GM23338 (cell line): ENCODE measurements around the gene FAM168A. TPM values are rescaled to one million over a fixed set of nuclear protein-coding genes. Genes with fewer than 3 reads are reported as not detected.

ENCODE experiments used
- ATAC-seq: fragments of 200-7000 bp; cut with Tn5 transposase; 3 replicates; pipeline ENCODE4 v1.9.1; 2020
- DNase-seq: peaks from one replicate; pipeline ENCODE4 v3.0.0-alpha.2; 2015; ENCODE audit warnings: low spot score
- H2AFZ ChIP-seq: fragments of 200-600 bp; sonication (generic); 2 replicates; pipeline ENCODE4 v1.8.0; 2016; ENCODE audit warnings: antibody characterized with exemption, mild to moderate bottlenecking, moderate library complexity
- H3F3A ChIP-seq: fragments of 200-600 bp; sonication (generic); replicated peaks from 2 replicates; pipeline ENCODE4 v1.8.0; 2017; ENCODE audit warnings: antibody characterized with exemption, mixed run types, low read depth
- H3K27ac ChIP-seq: fragments of 200-600 bp; sonication (generic); 2 replicates; pipeline ENCODE4 v1.6.1; 2016; ENCODE audit warnings: low read depth
- H3K27me3 ChIP-seq: fragments of 200-600 bp; sonication (generic); 2 replicates; pipeline ENCODE4 v1.8.0; 2016; ENCODE audit warnings: mild to moderate bottlenecking, mixed run types, moderate library complexity; ENCODE audit not compliant: insufficient read depth
- H3K36me3 ChIP-seq: fragments of 200-600 bp; sonication (generic); 2 replicates; pipeline ENCODE4 v1.8.0; 2016; ENCODE audit warnings: mild to moderate bottlenecking; ENCODE audit not compliant: insufficient read depth
- H3K4me1 ChIP-seq: fragments of 200-600 bp; sonication (generic); 2 replicates; pipeline ENCODE4 v1.8.0; 2016; ENCODE audit warnings: mild to moderate bottlenecking, moderate library complexity; ENCODE audit not compliant: insufficient read depth
- H3K4me2 ChIP-seq: fragments of 200-600 bp; sonication (generic); 2 replicates; pipeline ENCODE4 v1.7.1; 2017; ENCODE audit warnings: mixed run types
- H3K4me3 ChIP-seq: fragments of 200-600 bp; sonication (generic); 2 replicates; pipeline ENCODE4 v1.6.1; 2016; ENCODE audit warnings: mixed run types
- H3K79me2 ChIP-seq: fragments of 200-600 bp; sonication (generic); replicated peaks from 2 replicates; pipeline ENCODE4 v1.8.0; 2017; ENCODE audit warnings: mild to moderate bottlenecking; ENCODE audit not compliant: insufficient read depth
- H3K9me2 ChIP-seq: fragments of 200-600 bp; sonication (generic); 2 replicates; pipeline ENCODE4 v1.8.0; 2017; ENCODE audit not compliant: insufficient read depth
- H4K20me1 ChIP-seq: fragments of 200-600 bp; sonication (generic); replicated peaks from 2 replicates; pipeline ENCODE4 v1.8.0; 2017; ENCODE audit warnings: mild to moderate bottlenecking; ENCODE audit not compliant: insufficient read depth
- H3K27ac Mint-ChIP-seq: 2 replicates; pipeline ENCODE4 v1.8.0; 2020; ENCODE audit warnings: inconsistent platforms, mild to moderate bottlenecking, moderate library complexity, mixed read lengths
- H3K27me3 Mint-ChIP-seq: 3 replicates; pipeline ENCODE4 v1.8.0; 2022; ENCODE audit warnings: low read depth, mild to moderate bottlenecking, moderate library complexity, mixed read lengths, inconsistent platforms; ENCODE audit not compliant: insufficient read depth, poor library complexity
- H3K36me3 Mint-ChIP-seq: 3 replicates; pipeline ENCODE4 v1.8.0; 2021; ENCODE audit warnings: low read depth, mild to moderate bottlenecking, inconsistent platforms, moderate library complexity, mixed read lengths
- H3K4me1 Mint-ChIP-seq: 3 replicates; pipeline ENCODE4 v1.8.0; 2020; ENCODE audit warnings: mild to moderate bottlenecking, inconsistent platforms, mixed read lengths
- H3K4me3 Mint-ChIP-seq: 3 replicates; pipeline ENCODE4 v1.8.0; 2021; ENCODE audit warnings: moderate library complexity, mild to moderate bottlenecking, inconsistent platforms, mixed read lengths
- H3K9me3 Mint-ChIP-seq: 3 replicates; pipeline ENCODE4 v1.8.0; 2020; ENCODE audit warnings: moderate library complexity, mild to moderate bottlenecking, inconsistent platforms, mixed read lengths
- ETS1 ChIP-seq: IDR thresholded peaks from 2 replicates; pipeline ENCODE4 v1.6.1; 2016; ENCODE audit warnings: antibody characterized with exemption
- EZH2 ChIP-seq: fragments of 200-600 bp; sonication (generic); IDR thresholded peaks from one replicate; pipeline ENCODE4 v1.8.0; 2017; ENCODE audit warnings: antibody characterized with exemption, mild to moderate bottlenecking, low read depth; ENCODE audit not compliant: unreplicated experiment
- EZH2phosphoT487 ChIP-seq: fragments of 200-600 bp; sonication (generic); IDR thresholded peaks from one replicate; pipeline ENCODE4 v1.8.1; 2018; ENCODE audit warnings: antibody characterized with exemption; ENCODE audit not compliant: unreplicated experiment
- JUNB ChIP-seq: IDR thresholded peaks from one replicate; pipeline ENCODE4 v1.6.1; 2016; ENCODE audit warnings: antibody characterized with exemption; ENCODE audit not compliant: unreplicated experiment
- POLR2AphosphoS5 ChIP-seq: IDR thresholded peaks from 2 replicates; pipeline ENCODE4 v1.6.1; 2016; ENCODE audit warnings: antibody characterized with exemption, low read depth
- STAT1 ChIP-seq: IDR thresholded peaks from one replicate; pipeline ENCODE4 v1.6.1; 2016; ENCODE audit warnings: antibody characterized with exemption; ENCODE audit not compliant: unreplicated experiment
- ZNF114 ChIP-seq: fragments of 250-450 bp; sonication (Bioruptor Pico); IDR thresholded peaks from 2 replicates; pipeline ENCODE4 v1.5.0; 2020; ENCODE audit warnings: mild to moderate bottlenecking, moderate library complexity
- ZNF331 ChIP-seq: fragments of 250-450 bp; sonication (Bioruptor Pico); IDR thresholded peaks from 2 replicates; pipeline ENCODE4 v1.5.0; 2020; ENCODE audit warnings: low read depth, mild to moderate bottlenecking, moderate library complexity
- ZNF462 ChIP-seq: fragments of 250-450 bp; sonication (Bioruptor Pico); IDR thresholded peaks from 2 replicates; pipeline ENCODE4 v1.5.0; 2020; ENCODE audit warnings: mild to moderate bottlenecking, moderate library complexity
- polyA plus RNA-seq: library from polyadenylated mRNA; unstranded; fragments of >200 nt; fragmentation: Nextera tagmentation; extraction: Ambion mirVana; gene quantifications from 2 replicates; pipeline ENCODE4 v1.2.1, GENCODE V29; 2016
- total RNA-seq: library from RNA; depleted of rRNA; stranded (reverse); fragments of >200 nt; shearing (Covaris generic); gene quantifications from 2 replicates; pipeline ENCODE4 v1.2.3, GENCODE V29; 2014
- TF ChIP-seq, protein P1 (sequence below), 2 experiments: fragments of 200-600 bp in 1 of 2; sonication (generic) in 1 of 2; conservative IDR thresholded peaks; 2 replicates each; pipeline versions ENCODE4 v1.5.1 to v1.6.1; 2016 to 2017; ENCODE audit warnings: antibody characterized with exemption in 2 of 2, low read depth in 2 of 2, mild to moderate bottlenecking in 2 of 2, moderate library complexity in 1 of 2

Gene FAM168A
- total and polyA plus RNA-seq, 2 experiments from 2014 or later = 8.0 to 20.3 TPM

DNA sequence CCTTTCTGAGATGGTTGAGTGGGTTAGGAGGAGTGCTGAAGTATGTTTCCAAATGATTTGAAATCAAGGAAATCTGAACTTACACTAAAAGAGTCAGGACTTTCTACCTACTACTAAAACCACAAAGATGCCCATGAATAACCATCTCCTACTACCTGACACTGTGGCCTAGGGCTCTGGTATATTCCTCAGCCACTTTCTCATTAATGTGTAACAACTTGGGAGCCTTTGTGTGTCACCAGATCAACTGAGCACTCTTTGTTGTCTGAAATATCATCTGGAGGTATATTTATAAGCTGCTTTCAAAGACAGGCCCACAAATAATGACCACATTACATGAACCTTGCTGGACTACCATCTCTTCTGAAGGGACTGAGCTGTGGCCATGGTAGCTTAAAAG lies 177.8 kb downstream of the FAM168A start:
- Histone ChIP-seq H3F3A (no peaks in the 10 kb centered on the region), H3K79me2 (no peaks in the 10 kb centered on the region), H4K20me1 (no peaks in the 10 kb centered on the region), H2AFZ (no peak overlapping the region), H3K4me2 (no peak overlapping the region), H3K27ac (no peak overlapping the region), H3K4me3 (no peak overlapping the region), H3K27me3 (no peaks in the 10 kb centered on the region), H3K36me3 (no peaks in the 10 kb centered on the region), H3K9me2 (no peaks in the 10 kb centered on the region), H3K4me1 (peaks cover 6% of the 10 kb centered on the region)
- peaks cover 9% of the 10 kb centered on the region for H3K36me3 Mint-ChIP-seq
- H3K27me3 Mint-ChIP-seq = no peaks in the 10 kb centered on the region
- no peak for DNase-seq
- H3K9me3 Mint-ChIP-seq = no peaks in the 10 kb centered on the region
- H3K27ac Mint-ChIP-seq = no peak overlapping the region
- ATAC-seq = no peak
- peaks cover 10% of the 10 kb centered on the region; the same call in 2 of the 3 replicates for H3K4me1 Mint-ChIP-seq
- no peak overlapping the region for H3K4me3 Mint-ChIP-seq
- TF ChIP-seq ETS1 = no peak
- no peak for TF ChIP-seq EZH2
- no peak for TF ChIP-seq ZNF114 (CRISPR knock-in tag)
- no peak for TF ChIP-seq STAT1
- TF ChIP-seq POLR2AphosphoS5 = no peak
- TF ChIP-seq ZNF331 (CRISPR knock-in tag) = no peak
- TF ChIP-seq JUNB = no peak
- no peak for TF ChIP-seq ZNF462
- TF ChIP-seq, protein P1, sequence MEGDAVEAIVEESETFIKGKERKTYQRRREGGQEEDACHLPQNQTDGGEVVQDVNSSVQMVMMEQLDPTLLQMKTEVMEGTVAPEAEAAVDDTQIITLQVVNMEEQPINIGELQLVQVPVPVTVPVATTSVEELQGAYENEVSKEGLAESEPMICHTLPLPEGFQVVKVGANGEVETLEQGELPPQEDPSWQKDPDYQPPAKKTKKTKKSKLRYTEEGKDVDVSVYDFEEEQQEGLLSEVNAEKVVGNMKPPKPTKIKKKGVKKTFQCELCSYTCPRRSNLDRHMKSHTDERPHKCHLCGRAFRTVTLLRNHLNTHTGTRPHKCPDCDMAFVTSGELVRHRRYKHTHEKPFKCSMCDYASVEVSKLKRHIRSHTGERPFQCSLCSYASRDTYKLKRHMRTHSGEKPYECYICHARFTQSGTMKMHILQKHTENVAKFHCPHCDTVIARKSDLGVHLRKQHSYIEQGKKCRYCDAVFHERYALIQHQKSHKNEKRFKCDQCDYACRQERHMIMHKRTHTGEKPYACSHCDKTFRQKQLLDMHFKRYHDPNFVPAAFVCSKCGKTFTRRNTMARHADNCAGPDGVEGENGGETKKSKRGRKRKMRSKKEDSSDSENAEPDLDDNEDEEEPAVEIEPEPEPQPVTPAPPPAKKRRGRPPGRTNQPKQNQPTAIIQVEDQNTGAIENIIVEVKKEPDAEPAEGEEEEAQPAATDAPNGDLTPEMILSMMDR (conservative IDR thresholded peaks at IDR 0.05; ENCODE audit: low read depth in 2 of 2) = no peak
- no peak for TF ChIP-seq EZH2phosphoT487
